GM18870 (cell line): ENCODE measurements around the gene ZMYM5.
A peak's percentile ranks its signal among the peaks of the same experiment; 100 is the strongest.
"Not testable (repeated sequence)": the region's sequence is repeated elsewhere in the genome, so short reads cannot be mapped to it uniquely, and the experiment has no call there.

Experiments
- ATAC-seq: cut with Tn5 transposase; IDR thresholded peaks from one replicate; pipeline ENCODE4 v1.9.1; 2021; ENCODE audit warnings: moderate library complexity; ENCODE audit not compliant: unreplicated experiment

ZMYM5 gene

GRCh38 chr13:19822673-19823072, 40.8 kb downstream of the ZMYM5 start:
- no peak for ATAC-seq

GRCh38 chr13:19818223-19818842, 45.1 kb downstream of the ZMYM5 start:
- no peak for ATAC-seq

GRCh38 chr13:19817510-19818158, 45.8 kb downstream of the ZMYM5 start:
- no peak for ATAC-seq

GRCh38 chr13:19817106-19817505, 46.3 kb downstream of the ZMYM5 start:
- no peak for ATAC-seq

- ATAC-seq = not testable (repeated sequence)
These were observed 47.6 kb downstream of the ZMYM5 start for GRCh38 chr13:19815842-19816241.

GRCh38 chr13:19810996-19811881, 52.2 kb downstream of the ZMYM5 start:
- ATAC-seq = no peak

GRCh38 chr13:19810151-19810550, 53.3 kb downstream of the ZMYM5 start:
- ATAC-seq = no peak

- ATAC-seq = no peak
These were observed 57.7 kb downstream of the ZMYM5 start for GRCh38 chr13:19805765-19806164.

GRCh38 chr13:19795956-19796355, 67.5 kb downstream of the ZMYM5 start:
- no peak for ATAC-seq

GRCh38 chr13:19794631-19795030, 68.8 kb downstream of the ZMYM5 start:
- no peak for ATAC-seq

GRCh38 chr13:19791953-19792537, 71.4 kb downstream of the ZMYM5 start:
- ATAC-seq = no peak

GRCh38 chr13:19782727-19783682, 80.4 kb downstream of the ZMYM5 start, which contains the start of gene PSPC1:
TSS of gene PSPC1 (minus strand) at chr13:19782945. CDS start at chr13:19782757, 188 bp downstream.
- ATAC-seq = peak; percentile 82

- peak; percentile 29 for ATAC-seq
These were observed 81.3 kb downstream of the ZMYM5 start for GRCh38 chr13:19782049-19782726.

GRCh38 chr13:19781526-19781925, 81.9 kb downstream of the ZMYM5 start:
- no peak for ATAC-seq

GRCh38 chr13:19780753-19781418, 82.6 kb downstream of the ZMYM5 start:
- not testable (repeated sequence) for ATAC-seq
